Measurements from ENCODE around the gene ITGA2B. TPM values are rescaled to one million over a fixed set of nuclear protein-coding genes. Genes with fewer than 3 reads are reported as not detected.
A peak's percentile ranks its signal among the peaks of the same experiment; 100 is the strongest.

ITGA2B gene
- total RNA-seq, 1 experiment from 2014 or later: 8.3 TPM

GRCh38 chr17:44396946-44397345 lies 7.5 kb upstream of the ITGA2B start:
- H4K20me1 ChIP-seq (ENCODE audit: control insufficient read depth, insufficient read depth, insufficient read length): no peaks in the 10 kb centered on the region
- H2BK120ac ChIP-seq (ENCODE audit: low read depth, low read length, poor library complexity, severe bottlenecking): no peak overlapping the region
- peak; percentile 20 for DNase-seq
- no peak overlapping the region for H3K27ac ChIP-seq (ENCODE audit: insufficient read length, low read depth, low read length)
- H2AFZ ChIP-seq (ENCODE audit: low read length): no peak overlapping the region
- WGBS (ENCODE audit: extremely low coverage, insufficient read length, low lambda C conversion rate): no CpG with 5 or more reads among the region's 5 CpGs
- H3K23me2 ChIP-seq (ENCODE audit: insufficient read length, low read depth, low read length, poor library complexity, severe bottlenecking): no peaks in the 10 kb centered on the region
- TF ChIP-seq, protein P1, sequence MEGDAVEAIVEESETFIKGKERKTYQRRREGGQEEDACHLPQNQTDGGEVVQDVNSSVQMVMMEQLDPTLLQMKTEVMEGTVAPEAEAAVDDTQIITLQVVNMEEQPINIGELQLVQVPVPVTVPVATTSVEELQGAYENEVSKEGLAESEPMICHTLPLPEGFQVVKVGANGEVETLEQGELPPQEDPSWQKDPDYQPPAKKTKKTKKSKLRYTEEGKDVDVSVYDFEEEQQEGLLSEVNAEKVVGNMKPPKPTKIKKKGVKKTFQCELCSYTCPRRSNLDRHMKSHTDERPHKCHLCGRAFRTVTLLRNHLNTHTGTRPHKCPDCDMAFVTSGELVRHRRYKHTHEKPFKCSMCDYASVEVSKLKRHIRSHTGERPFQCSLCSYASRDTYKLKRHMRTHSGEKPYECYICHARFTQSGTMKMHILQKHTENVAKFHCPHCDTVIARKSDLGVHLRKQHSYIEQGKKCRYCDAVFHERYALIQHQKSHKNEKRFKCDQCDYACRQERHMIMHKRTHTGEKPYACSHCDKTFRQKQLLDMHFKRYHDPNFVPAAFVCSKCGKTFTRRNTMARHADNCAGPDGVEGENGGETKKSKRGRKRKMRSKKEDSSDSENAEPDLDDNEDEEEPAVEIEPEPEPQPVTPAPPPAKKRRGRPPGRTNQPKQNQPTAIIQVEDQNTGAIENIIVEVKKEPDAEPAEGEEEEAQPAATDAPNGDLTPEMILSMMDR (conservative IDR thresholded peaks at IDR 0.05): no peak
- H2BK12ac ChIP-seq (ENCODE audit: insufficient read length, low read depth, low read length): no peak overlapping the region
- H4K5ac ChIP-seq (ENCODE audit: insufficient read length, low read depth, low read length): no peak overlapping the region
- H3K23ac ChIP-seq (ENCODE audit: insufficient read length, low read depth, low read length): no peak overlapping the region
- H3T11ph ChIP-seq (ENCODE audit: low read length): no peak overlapping the region
- Mint-ChIP-seq H3K27ac (peak overlapping the region in 1 of 3 experiments; percentile 62; a peak in 2 of 7 replicates), H3K36me3 (ENCODE audit: insufficient read depth in 1 of 3, low read depth in 3 of 3) (peaks cover 25 to 49% (median 46%) of the 10 kb centered on the region in 3 experiments; a peak in 6 of 7 replicates), H3K4me3 (no peak overlapping the region), H3K9me3 (no peaks in the 10 kb centered on the region; a peak in 1 of 5 replicates), H3K27me3 (ENCODE audit: low read depth) (peaks cover 1% of the 10 kb centered on the region), H3K4me1 (no peaks in the 10 kb centered on the region)
- no peaks in the 10 kb centered on the region for H3K27me3 ChIP-seq (ENCODE audit: insufficient read depth, low read length)
- no peaks in the 10 kb centered on the region for H3K79me2 ChIP-seq (ENCODE audit: insufficient read depth, low read length)
- no peaks in the 10 kb centered on the region for H3K4me1 ChIP-seq (ENCODE audit: insufficient read depth, low read length)
- no peak overlapping the region for H2AK5ac ChIP-seq (ENCODE audit: insufficient read length, low read length)
- H3K14ac ChIP-seq (ENCODE audit: insufficient read depth, low read length): no peak overlapping the region
- no peak overlapping the region for H3K9ac ChIP-seq (ENCODE audit: extremely low read depth, insufficient read length, low read length)
- no peaks in the 10 kb centered on the region for H3K79me1 ChIP-seq (ENCODE audit: insufficient read depth, low read depth, low read length, poor library complexity, severe bottlenecking)
- H4K91ac ChIP-seq (ENCODE audit: insufficient read length, low read depth, low read length): no peak overlapping the region
- H3K18ac ChIP-seq (ENCODE audit: insufficient read length, low read depth, low read length): no peak overlapping the region
- H2BK5ac ChIP-seq (ENCODE audit: insufficient read length, low read length): no peak overlapping the region
- H3K4me2 ChIP-seq (ENCODE audit: insufficient read depth, insufficient read length, low read length): no peak overlapping the region
- H3K4ac ChIP-seq (ENCODE audit: low read depth, low read length): no peak overlapping the region
- no peak overlapping the region for H3K56ac ChIP-seq (ENCODE audit: insufficient read length, low read depth, low read length)
- no peak overlapping the region for H4K8ac ChIP-seq (replicated peaks; ENCODE audit: insufficient read length, low read depth, low read length)
- H2BK15ac ChIP-seq (ENCODE audit: low read depth, low read length): no peak overlapping the region
- H2BK20ac ChIP-seq (ENCODE audit: low read depth, low read length, poor library complexity, severe bottlenecking): no peak overlapping the region
- no peaks in the 10 kb centered on the region for H3K9me3 ChIP-seq (ENCODE audit: control insufficient read depth, low read depth, low read length)

All from H9 (cell line).